ENCODE measurements around the gene SLC9B1.
"Not testable (repeated sequence)": the region's sequence is repeated elsewhere in the genome, so short reads cannot be mapped to it uniquely, and the experiment has no call there.

SLC9B1 gene

DNA sequence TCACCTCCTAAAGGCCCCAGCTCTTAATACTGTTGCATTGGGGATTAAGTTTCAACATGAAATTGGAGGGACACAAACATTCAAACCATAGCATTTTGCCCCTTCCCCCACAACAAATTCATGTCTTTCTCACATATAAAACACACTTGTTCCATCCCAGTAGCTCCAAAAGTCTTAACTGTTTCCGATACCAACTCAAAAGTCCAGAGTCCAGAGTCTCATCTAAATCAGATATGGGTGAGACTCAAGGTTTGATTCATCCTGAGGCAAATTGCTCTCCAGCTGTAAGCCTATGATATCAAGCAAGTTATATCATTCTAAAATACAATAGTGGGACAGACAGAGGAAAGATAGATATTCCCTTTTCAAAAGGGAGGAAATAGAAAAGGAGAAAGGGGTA lies 8.7 kb downstream of the SLC9B1 start:
- no peak for DNase-seq

DNA sequence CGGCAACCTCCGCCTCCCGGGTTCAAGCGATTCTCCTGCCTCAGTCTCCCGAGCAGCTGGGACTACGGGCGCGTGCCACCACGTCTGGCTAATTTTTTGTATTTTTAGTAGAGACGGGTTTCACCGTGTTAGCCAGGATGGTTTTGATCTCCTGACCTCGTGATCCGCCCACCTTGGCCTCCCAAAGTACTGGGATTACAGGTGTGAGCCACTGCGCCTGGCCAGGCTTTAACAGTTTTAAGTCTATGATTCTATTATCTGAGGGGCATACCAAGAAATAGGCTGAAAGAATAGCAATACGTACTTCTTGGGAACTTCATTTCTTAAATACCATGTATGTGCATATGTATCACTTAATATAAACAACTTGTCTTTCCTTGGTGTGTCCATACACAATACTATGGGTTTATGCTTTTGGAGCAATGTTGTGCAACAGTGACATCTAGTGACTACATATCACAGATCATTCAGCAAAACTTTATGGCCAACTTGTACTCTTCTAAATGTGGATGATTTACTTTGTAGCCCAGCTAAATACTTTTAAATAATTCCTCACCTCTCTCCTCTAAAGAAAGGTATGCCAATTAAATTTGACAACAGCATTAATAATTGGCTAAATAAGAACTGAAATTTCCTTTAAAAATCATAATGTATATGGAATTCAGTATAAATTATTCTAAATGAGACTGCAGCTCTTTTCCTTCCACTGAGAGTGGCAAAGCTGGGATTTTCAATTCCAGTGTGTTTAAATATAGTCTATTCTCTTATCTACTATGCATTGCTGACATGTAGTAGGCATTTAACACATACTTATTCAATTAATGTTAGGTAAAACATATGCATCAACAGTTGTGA lies 10.4 kb downstream of the SLC9B1 start:
- DNase-seq, result no peak

- DNase-seq, result no peak
Observed at GRCh38 chr4:103002551-103002950, 17.0 kb downstream of the SLC9B1 start.

GRCh38 chr4:102994803-102995202 lies 24.7 kb downstream of the SLC9B1 start:
- DNase-seq, result no peak

DNA sequence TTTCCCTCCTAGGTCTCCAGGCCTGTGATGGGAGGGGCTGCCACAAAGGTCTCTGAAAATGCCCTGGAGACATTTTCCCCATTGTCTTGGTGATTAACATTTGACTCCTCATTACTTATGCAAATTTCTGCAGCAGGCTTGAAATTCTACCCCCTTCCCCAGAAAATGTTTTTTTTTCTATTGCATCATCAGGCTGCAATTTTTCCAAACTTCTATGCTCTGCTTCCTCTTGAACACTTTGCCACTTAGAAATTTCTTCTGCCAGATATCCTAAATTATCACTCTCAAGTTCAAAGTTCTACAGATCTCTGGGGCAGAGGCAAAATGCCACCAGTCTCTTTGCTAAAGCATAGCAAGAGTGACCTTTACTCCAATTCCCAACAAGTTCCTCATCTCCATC lies 25.5 kb downstream of the SLC9B1 start:
- not testable (repeated sequence) for DNase-seq

GRCh38 chr4:102988429-102989020 lies 31.0 kb downstream of the SLC9B1 start:
- no peak for DNase-seq

- DNase-seq, result no peak
Observed at GRCh38 chr4:102981005-102981404, 38.5 kb downstream of the SLC9B1 start.

DNA sequence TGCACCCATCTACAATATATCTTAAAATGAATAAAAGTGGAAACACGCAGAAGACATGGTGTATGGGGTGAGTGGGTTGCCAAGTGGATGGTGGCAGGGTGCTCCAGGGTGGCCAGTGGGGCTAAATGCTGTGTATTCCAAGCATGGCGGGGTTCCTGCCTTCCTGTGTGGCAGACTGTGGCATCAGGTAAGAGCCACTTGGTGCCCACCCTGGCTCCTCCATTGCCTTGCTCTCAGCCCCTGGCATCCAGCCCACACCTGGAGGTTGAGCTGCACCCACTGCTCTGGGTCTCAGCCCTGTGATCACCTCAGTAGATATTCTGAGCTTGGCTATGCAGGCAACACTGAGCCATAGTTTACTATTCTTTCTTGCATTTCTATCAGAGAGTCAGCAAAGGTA lies 57.7 kb downstream of the SLC9B1 start:
- DNase-seq, result not testable (repeated sequence)

DNA sequence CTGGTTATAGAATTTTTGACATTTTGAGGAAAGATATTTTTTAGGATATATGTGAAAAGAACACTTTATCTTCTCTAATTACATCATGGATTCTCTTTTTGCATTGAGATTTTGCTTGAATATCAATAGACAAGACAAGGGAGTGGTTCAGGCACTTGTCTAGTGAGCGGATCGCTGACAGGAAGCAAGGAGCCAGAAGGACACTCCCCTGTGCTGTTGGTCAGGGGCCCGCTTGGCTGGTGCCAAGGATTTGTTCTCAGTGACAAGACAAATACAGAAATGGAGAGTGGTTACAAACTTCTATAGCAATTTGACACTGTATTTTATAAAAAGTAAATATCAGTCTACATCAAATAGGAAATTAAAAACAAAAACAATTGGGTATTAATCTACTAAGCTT lies 60.0 kb downstream of the SLC9B1 start:
- DNase-seq, result no peak

DNA sequence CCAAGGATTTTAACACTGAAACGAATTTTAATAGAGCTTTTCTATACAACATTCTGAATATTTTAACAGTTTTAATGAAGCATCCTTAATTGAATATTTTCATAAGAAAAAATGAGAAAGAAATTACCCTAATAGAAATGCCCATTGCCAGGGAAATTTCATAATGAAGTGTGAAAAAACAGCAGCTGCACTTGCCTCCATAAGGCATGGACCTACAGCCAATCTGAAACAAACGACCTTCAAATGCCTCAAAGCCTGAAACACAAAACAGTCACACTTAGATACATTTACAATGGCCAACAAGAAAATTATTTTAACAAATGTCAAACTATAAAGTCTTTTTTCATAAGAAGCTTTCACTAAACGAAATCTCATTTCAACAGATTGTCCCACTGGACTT lies 74.4 kb downstream of the SLC9B1 start:
- no peak for DNase-seq

DNA sequence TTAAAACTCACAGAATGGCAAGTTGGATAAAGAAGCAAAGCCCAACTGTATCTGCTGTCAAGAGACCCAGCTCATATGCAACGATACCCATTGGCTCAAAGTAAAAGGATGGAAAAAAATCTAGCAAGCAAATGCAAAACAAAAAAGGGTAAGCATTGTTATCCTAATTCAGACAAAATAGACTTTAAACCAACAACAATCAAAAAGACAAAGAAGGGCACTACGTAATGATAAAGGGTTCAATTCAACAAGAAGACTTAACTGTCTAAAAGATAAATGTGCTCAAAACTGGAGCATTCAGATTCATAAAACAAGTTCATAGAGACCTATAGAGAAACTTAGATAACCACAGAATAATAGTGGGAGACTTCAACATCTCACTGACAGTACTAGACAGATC lies 81.4 kb downstream of the SLC9B1 start:
- not testable (repeated sequence) for DNase-seq

DNA sequence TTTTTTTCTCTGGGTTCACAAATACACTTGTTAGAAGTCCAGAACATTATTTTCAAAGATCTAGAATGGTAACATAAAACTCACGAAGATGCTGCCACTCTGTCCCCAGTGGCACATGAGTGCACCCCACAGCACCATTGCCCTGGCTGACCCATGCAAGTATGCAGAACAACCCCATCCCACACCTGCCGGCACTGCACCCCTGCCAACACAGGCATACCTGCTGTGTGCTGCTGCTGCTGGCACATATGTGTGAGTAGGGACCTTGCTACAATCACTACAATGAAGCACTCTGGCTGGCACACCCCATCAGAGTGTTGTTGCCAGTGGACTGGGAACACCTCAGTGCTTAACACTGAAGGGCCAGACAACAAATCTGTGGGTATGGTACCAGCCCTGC lies 83.8 kb downstream of the SLC9B1 start:
- no peak for DNase-seq

DNA sequence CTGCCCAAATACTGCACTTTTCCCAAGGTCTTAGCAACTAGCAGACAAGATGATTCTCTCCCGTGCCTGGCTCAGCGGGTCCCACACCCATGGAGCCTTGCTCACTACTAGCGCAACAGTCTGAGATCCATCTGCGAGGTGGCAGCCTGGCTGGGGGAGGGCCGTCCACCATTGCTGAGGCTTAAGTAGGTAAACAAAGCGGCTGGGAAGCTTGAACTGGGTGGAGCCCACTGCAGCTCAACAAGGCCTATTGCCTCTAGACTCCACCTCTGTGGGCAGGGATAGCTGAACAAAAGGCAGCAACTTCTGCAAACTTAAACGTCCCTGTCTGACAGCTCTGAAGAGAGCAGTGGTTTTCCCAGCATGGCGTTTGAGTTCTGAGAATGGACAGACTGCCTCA lies 99.8 kb downstream of the SLC9B1 start:
- not testable (repeated sequence) for DNase-seq

GRCh38 chr4:102918859-102919258 lies 100.6 kb downstream of the SLC9B1 start:
- DNase-seq, result no peak

DNA sequence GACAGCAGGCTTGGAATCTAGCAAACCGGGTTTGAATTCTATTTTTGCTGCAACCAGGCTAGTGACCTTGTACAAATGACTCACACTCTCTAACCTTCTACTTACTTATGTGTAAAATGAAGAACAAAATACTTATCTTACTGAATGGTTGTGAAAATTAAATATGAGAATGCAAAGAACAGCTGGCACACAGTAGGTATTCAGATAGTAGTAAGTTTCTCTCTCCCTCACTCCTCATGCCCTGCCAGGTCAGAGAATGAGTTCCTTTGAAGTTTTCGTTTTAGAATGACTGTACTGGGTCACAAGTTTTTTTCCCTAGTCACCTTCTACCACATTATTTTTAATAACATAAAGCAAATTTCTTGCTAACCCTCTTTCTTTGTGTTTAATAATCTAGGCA lies 117.7 kb downstream of the SLC9B1 start:
- no peak for DNase-seq

GRCh38 chr4:102897610-102898009 lies 121.9 kb downstream of the SLC9B1 start:
- not testable (repeated sequence) for DNase-seq

DNA sequence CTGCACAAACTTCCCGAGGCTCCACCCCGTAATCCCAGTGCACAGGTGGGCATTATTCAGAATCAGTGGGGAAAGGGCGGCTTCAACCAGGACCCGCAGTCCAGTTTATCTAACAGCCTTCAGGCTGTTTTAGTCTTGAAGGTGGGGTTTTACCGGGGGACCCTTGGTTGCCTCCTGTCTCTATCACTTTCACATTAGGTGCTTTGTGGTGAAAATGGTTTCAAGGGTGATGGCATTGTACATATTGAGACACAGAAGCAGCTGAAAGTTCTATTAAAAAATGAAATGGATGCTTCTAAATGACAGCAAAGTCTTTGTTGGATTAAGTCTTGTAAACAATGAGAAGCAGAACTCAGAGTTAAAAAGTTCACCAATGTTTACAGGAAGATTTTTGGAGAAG lies 123.0 kb downstream of the SLC9B1 start:
- DNase-seq, result not testable (repeated sequence)

- DNase-seq, result not testable (repeated sequence)
Observed at GRCh38 chr4:102889866-102890265, 129.6 kb downstream of the SLC9B1 start.

DNA sequence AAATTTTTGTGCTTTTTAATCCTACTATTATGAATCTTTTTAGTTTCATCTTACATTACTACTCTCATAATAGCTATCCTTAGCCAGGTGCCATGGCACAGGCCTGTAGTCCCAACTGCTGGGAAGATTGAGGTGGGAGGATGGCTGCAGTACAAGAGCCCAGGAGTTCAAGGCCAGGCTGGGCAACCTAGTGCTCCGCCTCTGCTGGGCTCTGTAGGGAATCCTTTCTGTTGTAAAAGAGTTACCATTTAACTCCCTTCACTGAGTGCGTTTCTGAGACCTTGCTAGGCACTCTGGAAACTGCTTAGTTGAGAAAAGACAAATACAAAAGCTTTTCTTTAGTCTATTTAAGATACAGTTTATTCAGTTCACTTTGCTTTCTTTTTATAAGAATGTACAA lies 130.9 kb downstream of the SLC9B1 start:
- DNase-seq, result not testable (repeated sequence)

- no peak for DNase-seq
Observed at GRCh38 chr4:102883278-102883677, 136.2 kb downstream of the SLC9B1 start.

- DNase-seq, result no peak
Observed at GRCh38 chr4:102881343-102881742, 138.2 kb downstream of the SLC9B1 start.

DNA sequence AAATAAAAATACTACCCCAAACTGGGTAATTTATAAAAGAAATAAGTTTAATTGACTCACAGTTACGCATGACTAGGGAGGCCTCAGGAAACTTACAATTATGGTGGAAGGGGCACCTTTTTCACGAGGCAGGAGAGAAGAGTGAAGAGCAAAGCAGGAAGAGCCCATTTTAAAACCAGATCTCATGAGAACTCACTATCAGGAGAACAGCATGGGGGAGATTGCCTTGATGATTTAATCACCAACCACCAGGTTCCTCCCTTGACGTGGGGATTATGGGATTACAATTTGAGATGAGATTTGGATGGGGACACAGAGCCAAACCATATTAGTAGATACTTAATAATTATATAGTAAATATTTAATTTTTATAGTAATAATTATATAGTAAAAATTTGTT lies 140.6 kb downstream of the SLC9B1 start:
- no peak for DNase-seq

GRCh38 chr4:102878349-102878748 lies 141.2 kb downstream of the SLC9B1 start:
- DNase-seq, result not testable (repeated sequence)

GRCh38 chr4:102877477-102878106 lies 141.9 kb downstream of the SLC9B1 start:
- not testable (repeated sequence) for DNase-seq
